HL-60 (cell line): ENCODE data around the gene LIMK2.

Experiments used
- TF ChIP-seq, protein P1 (sequence below): IDR thresholded peaks from 2 replicates; pipeline ENCODE4 v1.6.1; 2012; ENCODE audit warnings: low read depth; ENCODE audit not compliant: insufficient replicate concordance
- TF ChIP-seq, protein P2 (sequence below): IDR thresholded peaks from one replicate; pipeline ENCODE4 v1.5.1; 2011; ENCODE audit warnings: low read length, control low read depth, inconsistent platforms; ENCODE audit not compliant: insufficient read depth

DNA sequence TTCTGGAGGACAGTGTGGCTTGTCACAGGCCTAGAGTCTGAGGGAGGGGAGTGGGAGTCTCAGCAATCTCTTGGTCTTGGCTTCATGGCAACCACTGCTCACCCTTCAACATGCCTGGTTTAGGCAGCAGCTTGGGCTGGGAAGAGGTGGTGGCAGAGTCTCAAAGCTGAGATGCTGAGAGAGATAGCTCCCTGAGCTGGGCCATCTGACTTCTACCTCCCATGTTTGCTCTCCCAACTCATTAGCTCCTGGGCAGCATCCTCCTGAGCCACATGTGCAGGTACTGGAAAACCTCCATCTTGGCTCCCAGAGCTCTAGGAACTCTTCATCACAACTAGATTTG, 67.2 kb downstream of the LIMK2 start:
- TF ChIP-seq, protein P1, sequence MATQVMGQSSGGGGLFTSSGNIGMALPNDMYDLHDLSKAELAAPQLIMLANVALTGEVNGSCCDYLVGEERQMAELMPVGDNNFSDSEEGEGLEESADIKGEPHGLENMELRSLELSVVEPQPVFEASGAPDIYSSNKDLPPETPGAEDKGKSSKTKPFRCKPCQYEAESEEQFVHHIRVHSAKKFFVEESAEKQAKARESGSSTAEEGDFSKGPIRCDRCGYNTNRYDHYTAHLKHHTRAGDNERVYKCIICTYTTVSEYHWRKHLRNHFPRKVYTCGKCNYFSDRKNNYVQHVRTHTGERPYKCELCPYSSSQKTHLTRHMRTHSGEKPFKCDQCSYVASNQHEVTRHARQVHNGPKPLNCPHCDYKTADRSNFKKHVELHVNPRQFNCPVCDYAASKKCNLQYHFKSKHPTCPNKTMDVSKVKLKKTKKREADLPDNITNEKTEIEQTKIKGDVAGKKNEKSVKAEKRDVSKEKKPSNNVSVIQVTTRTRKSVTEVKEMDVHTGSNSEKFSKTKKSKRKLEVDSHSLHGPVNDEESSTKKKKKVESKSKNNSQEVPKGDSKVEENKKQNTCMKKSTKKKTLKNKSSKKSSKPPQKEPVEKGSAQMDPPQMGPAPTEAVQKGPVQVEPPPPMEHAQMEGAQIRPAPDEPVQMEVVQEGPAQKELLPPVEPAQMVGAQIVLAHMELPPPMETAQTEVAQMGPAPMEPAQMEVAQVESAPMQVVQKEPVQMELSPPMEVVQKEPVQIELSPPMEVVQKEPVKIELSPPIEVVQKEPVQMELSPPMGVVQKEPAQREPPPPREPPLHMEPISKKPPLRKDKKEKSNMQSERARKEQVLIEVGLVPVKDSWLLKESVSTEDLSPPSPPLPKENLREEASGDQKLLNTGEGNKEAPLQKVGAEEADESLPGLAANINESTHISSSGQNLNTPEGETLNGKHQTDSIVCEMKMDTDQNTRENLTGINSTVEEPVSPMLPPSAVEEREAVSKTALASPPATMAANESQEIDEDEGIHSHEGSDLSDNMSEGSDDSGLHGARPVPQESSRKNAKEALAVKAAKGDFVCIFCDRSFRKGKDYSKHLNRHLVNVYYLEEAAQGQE: no peak
- TF ChIP-seq, protein P2, sequence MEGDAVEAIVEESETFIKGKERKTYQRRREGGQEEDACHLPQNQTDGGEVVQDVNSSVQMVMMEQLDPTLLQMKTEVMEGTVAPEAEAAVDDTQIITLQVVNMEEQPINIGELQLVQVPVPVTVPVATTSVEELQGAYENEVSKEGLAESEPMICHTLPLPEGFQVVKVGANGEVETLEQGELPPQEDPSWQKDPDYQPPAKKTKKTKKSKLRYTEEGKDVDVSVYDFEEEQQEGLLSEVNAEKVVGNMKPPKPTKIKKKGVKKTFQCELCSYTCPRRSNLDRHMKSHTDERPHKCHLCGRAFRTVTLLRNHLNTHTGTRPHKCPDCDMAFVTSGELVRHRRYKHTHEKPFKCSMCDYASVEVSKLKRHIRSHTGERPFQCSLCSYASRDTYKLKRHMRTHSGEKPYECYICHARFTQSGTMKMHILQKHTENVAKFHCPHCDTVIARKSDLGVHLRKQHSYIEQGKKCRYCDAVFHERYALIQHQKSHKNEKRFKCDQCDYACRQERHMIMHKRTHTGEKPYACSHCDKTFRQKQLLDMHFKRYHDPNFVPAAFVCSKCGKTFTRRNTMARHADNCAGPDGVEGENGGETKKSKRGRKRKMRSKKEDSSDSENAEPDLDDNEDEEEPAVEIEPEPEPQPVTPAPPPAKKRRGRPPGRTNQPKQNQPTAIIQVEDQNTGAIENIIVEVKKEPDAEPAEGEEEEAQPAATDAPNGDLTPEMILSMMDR: no peak
